ENCODE data around the gene UPB1. TPM values are rescaled to one million over a fixed set of nuclear protein-coding genes. Genes with fewer than 3 reads are reported as not detected.

The UPB1 gene
- total and polyA plus RNA-seq, 2 experiments from 2014 or later, result 0.13 TPM; not detected in 1

GRCh38 chr22:24553597-24554312 is 58.6 kb downstream of the UPB1 start:
- peaks cover 6% of the 10 kb centered on the region for H3K27me3 Mint-ChIP-seq (ENCODE audit: insufficient read depth, low read depth, poor library complexity)
- H2AFZ ChIP-seq, result no peak overlapping the region
- peak overlapping the region; percentile 86 for H3K4me2 ChIP-seq
- DNase-seq (ENCODE audit: low spot score) (no peak), ATAC-seq (no peak)
- H3K27ac Mint-ChIP-seq, result peak overlapping the region; percentile 95; the same call in 1 of the 2 replicates
- H3K27ac ChIP-seq (ENCODE audit: low read depth), result no peak overlapping the region
- H3K79me2 ChIP-seq (replicated peaks; ENCODE audit: insufficient read depth), result peaks cover 74% of the 10 kb centered on the region
- H3K9me3 Mint-ChIP-seq, result peaks cover 2% of the 10 kb centered on the region; the same call in 1 of the 3 replicates
- H3K4me3 ChIP-seq, result peak overlapping the region; percentile 99
- no peaks in the 10 kb centered on the region for H3K9me2 ChIP-seq (ENCODE audit: insufficient read depth)
- H3K4me1 Mint-ChIP-seq, result peaks cover 25% of the 10 kb centered on the region
- peaks cover 13% of the 10 kb centered on the region for H3K36me3 ChIP-seq (ENCODE audit: insufficient read depth)
- peaks cover 29% of the 10 kb centered on the region for H3K36me3 Mint-ChIP-seq (ENCODE audit: low read depth)
- peaks cover 38% of the 10 kb centered on the region for H4K20me1 ChIP-seq (replicated peaks; ENCODE audit: insufficient read depth)
- H3K4me1 ChIP-seq (ENCODE audit: insufficient read depth), result peaks cover 18% of the 10 kb centered on the region
- no peaks in the 10 kb centered on the region for H3K27me3 ChIP-seq (ENCODE audit: insufficient read depth)
- TF ChIP-seq EZH2 (IDR thresholded peaks at IDR 0.05; ENCODE audit: low read depth, unreplicated experiment) (no peak), CTCF (conservative IDR thresholded peaks at IDR 0.05; ENCODE audit: low read depth in 2 of 2) (no peak), ZNF462 (CRISPR knock-in tag; IDR thresholded peaks at IDR 0.05) (no peak)
- peaks cover 5% of the 10 kb centered on the region; the same call in 1 of the 2 replicates for H3F3A ChIP-seq (replicated peaks; ENCODE audit: low read depth)
- peak overlapping the region; percentile 98 for H3K4me3 Mint-ChIP-seq
